ACHN (cell line): ENCODE results near the gene IGSF9.
"Not testable (repeated sequence)": the region's sequence is repeated elsewhere in the genome, so short reads cannot be mapped to it uniquely, and the experiment has no call there.

Experiments used
- DNase-seq: peaks from one replicate; pipeline ENCODE4 v3.0.0-alpha.2; 2015
- in situ Hi-C: cut with HindIII; loops from 2 replicates; pipeline ENCODE4 v1.10.0; 2017; ENCODE audit warnings: low sequenced_read_pairs, low pct_ligation_motif_present, low pct_unique_long_range_greater_than_20kb

IGSF9 gene

DNA sequence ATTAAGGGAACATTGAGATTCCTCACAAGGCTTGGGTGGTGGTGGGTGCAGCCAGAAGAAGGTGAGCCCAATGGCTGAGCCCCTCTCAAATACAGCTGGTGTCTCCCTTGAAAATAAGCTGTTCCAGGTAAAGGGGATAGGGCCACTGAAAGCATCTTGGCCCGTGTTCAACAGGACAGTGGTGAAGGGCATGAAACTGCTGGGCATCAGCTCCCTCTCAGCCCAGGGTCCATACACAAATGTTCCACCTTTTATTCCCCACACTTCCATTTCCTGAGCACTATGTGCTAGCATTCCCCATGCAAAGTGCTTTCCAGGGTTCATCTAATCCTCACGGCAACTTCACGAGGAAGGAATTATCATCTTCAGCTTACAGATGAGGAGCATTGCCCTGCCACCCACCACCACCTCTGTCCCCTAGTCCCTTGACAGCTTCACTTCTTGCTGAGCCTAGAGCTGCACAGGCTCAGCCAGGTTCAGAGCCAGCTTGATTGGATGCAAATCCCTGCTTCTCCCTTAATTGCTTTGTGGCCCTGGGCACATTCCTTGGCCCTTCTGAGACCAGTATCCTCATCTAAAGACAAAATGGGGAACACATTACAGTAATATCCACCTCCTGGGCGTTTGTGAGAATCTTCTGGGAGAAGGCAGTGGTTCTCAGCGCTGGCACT is 29.7 kb downstream of the IGSF9 start:
- no peak for DNase-seq
- in situ Hi-C loops, result no loop called here

DNA sequence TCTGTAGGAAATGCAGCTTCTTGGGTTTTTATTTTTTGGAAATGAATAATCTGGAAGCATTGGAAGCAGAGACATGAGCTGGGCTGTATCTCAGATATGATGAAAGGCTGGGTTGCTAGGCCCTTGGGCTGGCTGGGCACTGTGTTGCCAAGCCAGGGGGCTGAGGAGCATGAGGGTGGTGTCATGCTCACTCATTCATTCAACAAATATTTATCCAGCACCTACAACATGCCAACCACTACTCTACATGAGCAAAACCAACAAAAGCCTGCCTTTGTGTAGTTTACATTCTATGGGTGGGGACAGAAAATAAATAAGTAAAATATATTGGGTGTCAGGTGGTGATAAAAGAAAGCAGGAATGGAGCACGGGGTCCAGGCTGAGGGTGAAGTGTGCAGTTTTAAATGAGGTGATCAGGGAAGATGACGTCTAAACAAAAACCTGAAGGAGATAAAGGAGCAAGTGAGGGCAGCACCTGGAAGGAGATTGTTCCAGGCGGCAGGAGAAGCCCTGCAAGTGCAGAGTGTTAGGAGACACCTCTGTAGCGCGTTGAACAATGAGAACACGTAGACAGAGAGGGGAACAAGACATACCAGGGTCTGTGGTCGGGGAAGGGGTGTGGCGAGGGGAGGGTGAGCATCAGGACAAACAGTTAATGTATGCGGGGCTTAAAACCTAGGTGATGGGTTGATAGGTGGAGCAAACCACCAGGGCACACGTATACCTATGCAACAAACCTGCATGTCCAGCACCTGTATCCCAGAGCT is 31.0 kb downstream of the IGSF9 start:
- in situ Hi-C loops, result no loop called here
- DNase-seq, result no peak

DNA sequence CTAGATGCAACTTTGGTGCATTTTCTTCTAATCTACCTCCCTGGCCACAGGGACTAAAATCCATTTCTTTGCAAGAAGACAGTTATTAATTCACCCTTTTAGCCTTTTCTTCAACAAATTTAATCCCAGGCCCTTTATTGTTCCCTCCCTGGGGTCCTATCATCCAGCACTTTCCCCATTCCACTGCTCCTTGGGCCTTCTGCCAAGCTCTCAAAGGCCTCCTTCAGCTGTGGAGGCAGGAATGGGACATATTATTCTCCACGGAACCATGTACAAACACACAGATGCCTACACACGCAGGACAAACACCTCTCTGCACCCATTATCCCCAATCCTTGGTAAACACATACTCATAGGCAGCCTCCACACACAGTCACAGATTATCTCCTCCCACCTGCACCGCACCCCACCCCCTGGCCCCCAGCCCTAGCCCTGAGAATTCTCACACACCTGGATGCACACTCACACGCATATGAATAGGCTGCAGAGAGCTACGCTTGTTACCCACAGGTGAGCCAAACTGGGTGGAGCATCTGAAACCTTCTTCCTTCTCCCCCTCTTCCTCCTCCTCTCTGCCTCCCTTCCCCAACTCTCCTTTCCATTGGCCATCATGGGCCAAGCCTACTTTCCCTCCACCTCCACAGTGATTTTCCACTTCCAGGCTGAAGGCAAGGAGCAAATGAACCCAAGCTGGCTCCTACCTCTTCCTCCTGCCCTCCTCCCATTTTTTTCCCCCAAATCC is 31.8 kb downstream of the IGSF9 start:
- no peak for DNase-seq

DNA sequence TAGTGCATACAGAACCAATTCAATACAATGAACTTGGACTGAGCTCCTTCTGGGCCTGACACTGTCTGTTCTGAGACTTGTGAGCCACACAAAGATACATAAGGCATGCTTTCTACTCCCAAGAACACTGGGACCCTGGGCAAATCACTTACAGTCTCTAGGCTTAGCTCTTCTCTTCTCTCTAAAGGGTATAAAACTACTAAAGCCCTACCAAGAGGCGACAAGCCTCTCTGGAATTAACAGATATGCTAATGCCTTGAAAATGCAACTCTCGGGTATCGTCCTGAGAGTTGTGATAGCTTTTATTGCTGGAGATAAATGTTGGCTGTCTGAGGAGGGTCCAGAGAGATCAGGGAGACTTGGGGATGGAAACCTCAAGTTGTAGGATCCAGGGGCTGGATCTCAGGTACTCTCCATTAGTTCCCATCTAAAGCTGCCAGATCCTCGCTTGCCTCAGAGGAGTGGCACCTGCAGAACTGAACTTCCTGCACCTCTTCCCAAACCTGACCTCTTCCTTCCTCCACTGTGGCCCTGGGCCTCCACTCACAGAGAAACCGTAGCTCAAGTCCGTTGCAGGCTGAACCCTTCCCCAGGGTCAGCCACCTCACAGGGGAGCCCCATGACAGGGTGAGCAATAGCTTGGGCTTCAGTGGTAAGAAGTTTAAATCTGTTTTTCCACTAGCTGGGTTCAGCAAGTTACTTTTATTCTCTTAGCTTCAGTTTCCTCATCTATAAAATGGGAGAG is 33.9 kb downstream of the IGSF9 start:
- in situ Hi-C loops, result no loop called here

More for the DNA sequence above, 31.8 kb downstream of the IGSF9 start:
- in situ Hi-C loops, result no loop called here

DNA sequence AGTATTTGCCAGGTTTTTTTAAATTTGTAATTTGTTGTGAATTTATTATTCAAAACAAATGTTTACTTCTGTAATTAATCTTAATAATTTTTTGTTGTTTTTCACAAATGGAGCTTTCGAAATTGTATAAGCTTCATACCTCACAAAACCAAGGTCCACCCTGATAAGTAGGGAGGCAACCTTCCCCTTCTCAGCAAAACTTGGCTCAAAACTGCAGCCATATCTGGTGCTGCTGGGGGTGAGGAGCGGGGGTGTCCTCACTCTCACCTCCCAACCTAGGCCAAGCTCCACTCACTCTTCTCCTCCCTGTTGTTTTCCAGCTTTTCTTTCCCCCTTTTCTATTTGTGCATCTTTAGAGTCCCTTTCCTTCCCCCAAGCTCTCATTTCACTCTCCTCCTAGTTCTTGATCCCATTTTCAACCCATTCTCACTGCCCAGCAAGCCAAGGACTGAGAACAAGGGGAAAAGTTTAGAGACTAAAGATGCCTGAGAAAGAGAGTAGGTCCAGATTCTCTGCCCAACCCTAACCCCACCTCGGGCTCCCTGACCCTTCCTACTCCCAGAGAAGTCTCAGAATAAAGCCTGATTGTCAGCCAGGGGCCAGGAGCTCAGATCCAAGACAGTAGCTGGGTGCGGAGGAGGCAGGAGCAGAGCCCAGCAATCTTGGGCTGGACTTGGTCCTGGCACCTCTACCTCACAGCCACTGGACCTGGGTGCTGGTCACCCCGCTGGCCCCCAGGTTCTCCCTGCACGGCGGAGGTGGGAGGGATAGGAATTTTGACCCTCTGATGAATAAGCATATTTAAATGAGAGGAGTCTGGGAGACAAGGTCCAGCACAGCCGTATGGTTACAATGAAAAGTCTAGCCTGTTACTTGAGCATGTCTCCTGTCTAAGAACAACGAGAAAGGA is 37.1 kb downstream of the IGSF9 start:
- no peak for DNase-seq
- in situ Hi-C loops, result no loop called here

More for the DNA sequence above, 33.9 kb downstream of the IGSF9 start:
- DNase-seq, result no peak

DNA sequence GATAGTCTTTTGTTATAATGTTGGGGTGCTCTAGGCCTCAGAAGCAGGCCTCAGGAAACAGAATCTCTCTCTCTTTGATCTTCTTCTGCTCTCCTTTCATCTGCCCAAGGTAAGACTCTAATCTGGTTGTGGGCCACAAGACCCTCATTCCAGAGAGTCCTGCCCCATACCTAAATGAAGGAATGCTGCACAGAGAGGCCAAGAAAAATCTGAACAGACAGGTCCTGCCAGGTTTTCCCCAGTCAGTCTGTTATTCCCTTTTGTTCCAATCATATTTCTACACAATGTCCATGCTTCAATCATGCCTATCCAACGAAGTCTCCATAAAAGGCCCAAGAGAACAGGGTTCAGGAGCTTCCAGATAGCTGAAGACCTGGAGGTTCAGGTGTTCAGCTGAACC is 38.5 kb downstream of the IGSF9 start:
- in situ Hi-C loops, result no loop called here
- DNase-seq, result no peak

DNA sequence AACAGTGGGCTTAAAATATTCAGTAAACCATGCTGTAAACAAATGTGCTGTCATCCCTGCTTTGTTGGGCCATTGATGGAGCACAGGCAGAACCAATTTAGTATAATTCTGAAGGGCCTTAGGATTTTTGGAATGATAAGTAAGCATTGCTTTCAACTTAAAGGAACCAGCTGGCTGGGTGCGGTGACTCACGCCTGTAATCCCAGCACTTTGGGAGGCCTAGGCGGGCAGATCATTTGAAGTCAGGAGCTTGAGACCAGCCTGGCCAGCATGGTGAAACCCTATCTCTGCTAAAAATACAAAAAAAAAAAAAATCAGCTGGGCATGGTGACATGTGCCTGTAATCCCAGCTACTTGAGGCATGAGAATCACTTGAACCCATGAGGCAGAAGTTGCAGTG is 41.4 kb downstream of the IGSF9 start:
- DNase-seq, in situ Hi-C loops: not testable (repeated sequence)

DNA sequence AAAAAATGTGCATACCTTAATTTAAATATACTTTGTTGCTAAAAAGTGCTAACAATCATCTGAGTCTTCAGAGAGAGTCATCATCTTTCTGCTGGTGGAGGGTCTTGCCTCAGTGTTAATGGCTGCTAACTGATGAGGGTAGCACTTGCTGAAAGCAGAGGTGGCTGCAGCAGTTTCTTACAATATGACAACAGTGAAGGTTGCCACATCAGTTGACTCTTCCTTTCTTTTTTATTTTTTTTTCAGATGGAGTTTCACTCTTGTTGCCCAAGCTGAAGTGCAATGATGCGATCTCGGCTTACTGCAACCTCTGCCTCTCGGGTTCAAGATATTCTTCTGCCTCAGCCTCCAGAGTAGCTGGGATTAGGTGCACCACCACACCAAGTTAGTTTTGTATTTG is 42.9 kb downstream of the IGSF9 start:
- in situ Hi-C loops, result no loop called here
- no peak for DNase-seq

DNA sequence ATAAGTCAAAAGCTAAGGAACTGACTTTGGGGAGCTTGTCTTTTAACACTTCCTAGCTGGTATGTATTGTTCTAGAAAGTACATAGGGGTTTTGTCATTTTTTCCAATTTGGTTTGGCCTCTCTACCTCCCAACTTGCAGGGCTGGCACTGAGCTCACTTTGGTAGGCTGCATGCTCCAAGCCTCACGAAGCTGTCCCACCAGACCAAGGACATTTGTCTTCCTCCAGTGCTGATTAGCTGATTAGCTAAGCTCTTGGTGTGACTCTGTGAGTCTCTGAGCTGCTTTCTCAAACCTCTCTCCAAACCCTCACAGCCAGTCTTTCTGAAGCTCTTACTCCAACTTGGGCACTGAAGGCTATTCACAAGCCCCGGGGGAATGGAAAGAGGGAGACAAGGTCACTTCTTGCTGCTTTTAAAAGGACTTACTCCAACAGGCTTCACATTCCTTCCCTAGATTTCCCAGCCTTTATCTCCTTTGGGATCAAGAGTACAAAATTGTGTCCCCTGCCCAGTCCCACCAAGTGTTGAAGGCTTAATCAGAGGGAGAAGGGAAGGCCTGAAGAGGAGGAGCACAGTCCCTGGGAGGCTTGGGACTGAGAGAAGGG is 44.6 kb downstream of the IGSF9 start:
- in situ Hi-C loops, result no loop called here
- DNase-seq, result no peak

DNA sequence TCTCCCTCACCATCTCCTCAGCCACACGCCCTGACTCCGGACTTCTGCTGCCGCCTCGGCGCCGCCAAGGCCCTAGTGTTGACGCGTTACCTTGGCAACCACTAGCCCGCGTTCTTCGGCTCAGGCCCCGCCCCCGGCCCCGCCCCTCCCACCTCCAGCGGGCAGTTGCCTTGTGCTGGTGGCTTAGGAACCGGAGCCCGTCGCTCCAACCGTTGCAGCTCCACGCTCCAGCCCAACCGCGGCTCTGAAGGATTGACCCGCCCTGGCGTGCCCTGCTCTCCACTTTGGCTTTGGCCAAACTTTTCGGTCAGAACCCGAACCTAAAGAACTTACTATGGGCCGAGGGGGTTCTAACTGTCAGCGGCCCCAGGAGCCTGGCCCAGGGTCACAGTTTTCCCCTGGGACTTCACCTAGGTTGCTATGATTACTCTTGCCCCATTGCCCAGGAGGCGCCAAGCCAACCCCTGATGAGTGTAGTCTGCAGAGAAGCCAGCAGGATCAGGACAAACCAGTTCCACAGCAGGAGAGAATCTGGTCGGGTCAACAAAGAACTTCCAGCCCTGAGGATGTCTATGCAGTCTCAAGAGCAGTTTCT is 45.2 kb downstream of the IGSF9 start, which contains the start of gene CFAP45:
Gene CFAP45 (minus strand): TSS at position 80 of the 595 bp plus-strand sequence. CDS start 67 bp downstream, at position 13.
- in situ Hi-C loops, result no loop called here
- DNase-seq, result no peak

DNA sequence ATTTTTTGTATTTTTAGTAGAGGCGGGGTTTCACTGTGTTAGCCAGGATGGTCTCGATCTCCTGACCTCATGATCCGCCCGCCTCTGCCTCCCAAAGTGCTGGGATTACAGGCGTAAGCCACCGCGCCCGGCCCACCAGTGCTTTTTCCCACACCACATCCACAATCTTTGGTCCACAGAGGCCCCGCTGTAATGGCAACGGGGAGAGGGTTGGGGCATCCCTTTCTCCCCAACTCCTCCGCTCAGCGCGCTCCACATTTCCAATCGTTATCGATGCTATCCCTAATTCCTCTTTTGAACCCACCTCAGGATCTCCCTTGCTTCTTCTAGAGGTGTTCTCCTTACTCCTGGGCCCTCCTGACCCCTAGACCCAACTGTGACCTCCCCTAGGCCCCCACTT is 45.8 kb downstream of the IGSF9 start:
- in situ Hi-C loops, result loop anchor here (25.0 kb wide), 1 partner anchor 112 kb away; the partner anchor contains the start of gene DUSP23
- not testable (repeated sequence) for DNase-seq

DNA sequence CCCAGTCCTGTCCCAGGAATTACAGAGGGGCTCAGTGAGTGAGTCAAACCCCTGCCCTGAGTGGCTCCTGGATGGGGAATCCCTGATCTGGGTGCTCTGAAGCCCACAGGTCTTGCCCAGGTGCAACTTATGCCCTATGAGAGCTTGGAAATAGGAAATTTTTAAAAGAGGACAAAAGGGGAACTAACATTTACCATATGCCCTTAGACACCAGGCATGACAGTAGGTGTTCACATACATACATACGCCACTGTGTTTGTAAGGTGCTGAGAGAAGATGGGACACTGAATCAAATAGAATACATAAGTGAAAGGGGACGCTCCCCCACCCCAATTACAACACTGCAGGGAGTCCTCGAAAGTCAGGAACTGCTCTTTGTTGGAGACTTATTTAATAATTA is 46.9 kb downstream of the IGSF9 start:
- DNase-seq, result no peak
- in situ Hi-C loops, result loop anchor here (25.0 kb wide), 1 partner anchor 111 kb away; the partner anchor contains the start of gene DUSP23

DNA sequence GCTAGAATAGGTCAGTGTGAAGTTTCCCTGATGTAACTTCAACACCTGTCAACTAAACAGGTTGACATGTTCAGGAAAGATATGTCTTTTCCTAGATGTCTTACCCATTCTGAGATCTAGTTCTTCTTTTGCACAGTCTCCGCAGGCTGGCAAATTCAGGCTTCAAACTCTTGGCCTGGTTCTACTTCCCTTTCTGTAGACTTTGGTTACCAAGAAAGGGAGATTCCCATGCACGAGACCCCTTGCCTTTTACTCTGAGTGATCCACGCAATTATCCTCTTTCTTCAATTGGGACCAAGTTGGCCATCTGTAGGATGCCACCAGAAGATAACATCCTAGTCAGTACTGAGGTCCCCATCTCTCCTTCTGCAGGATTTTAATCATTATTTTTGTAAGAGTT is 47.5 kb downstream of the IGSF9 start:
- in situ Hi-C loops, result loop anchor here (25.0 kb wide), 1 partner anchor 111 kb away; the partner anchor contains the start of gene DUSP23
- DNase-seq, result no peak

DNA sequence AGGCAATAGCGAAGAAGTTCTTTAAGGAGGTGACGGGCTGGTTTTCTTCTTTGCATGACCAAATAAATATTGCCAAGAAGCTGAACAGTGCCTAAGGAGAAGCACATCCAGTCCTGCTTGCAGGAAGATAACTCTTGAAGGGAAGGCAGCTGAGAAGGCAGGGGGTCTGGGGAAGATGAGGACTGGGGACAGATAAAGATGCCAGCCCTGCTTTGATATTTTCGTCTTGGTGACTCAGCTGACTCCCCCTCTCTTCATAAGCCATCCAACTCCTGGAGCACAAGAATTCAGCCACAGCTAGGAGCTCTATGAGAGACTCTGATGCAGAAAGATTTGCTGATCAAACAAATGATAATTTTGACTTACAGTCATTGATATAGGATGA is 48.9 kb downstream of the IGSF9 start:
- DNase-seq, result no peak
- in situ Hi-C loops, result loop anchor here (25.0 kb wide), 1 partner anchor 109 kb away; the partner anchor contains the start of gene DUSP23

DNA sequence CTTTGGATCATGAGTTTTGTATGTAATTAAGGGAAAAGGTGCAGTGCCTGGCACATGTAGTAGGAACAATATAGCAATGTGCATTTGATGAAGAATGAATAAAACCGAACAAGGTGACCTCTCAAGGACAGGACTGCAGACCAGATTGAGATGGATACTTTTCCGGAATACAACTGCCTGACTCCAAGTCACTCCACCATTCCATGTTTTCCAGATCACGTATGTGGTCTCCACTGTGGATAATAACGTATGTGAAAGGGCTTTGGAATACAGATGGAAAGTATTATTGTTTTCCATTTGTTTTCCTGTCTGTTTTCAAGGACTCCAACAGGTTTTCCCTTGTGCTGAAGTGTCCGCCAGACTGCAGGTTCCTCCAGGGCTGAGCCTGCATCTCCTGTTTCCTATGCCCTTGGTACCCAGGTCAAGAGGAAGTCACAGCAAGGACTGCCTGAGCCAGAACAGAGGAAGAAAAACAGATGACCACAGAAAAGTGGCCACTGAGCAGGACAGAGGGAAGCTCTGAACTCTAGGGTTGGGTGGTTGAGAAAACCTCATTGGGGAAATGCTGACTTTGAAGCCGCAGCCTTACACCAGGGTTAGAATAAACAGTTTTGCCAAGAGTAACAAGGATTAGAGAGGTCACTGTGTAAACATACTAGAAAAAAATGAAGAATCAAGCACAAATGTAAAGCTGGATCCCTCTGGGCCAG is 49.4 kb downstream of the IGSF9 start:
- no peak for DNase-seq
- in situ Hi-C loops, result loop anchor here (25.0 kb wide), 1 partner anchor 109 kb away; the partner anchor contains the start of gene DUSP23

DNA sequence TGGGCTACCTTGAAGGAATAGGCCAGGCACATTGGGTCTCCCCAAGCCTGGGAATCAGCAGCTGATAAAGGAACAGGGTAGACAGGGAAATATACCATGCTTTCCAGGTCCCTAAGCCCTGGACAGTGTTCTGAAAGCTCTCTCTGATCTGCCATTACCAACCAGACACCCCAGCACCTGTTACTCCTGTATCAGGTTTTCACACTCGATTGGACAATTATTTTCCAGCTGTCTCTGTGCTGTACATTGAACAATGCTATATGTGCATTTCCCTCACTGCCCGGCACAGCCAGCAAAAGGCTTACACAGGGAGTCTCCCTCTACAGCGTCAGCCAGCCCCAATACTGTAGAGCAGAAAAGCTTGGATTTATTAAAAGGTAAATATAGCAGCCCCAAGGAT is 50.1 kb downstream of the IGSF9 start:
- DNase-seq, result no peak
- in situ Hi-C loops, result loop anchor here (25.0 kb wide), 1 partner anchor 108 kb away; the partner anchor contains the start of gene DUSP23
